CD4-positive, alpha-beta T cell treated with Interleukin-1 beta for 1 hour (primary cell): ENCODE results near the gene KCNK4.

ENCODE experiments used
- DNase-seq, 2 donors: peaks; one replicate each; pipeline ENCODE4 v3.0.0-alpha.2; 2020 to 2022

Gene KCNK4

GRCh38 chr11:64331569-64332371 lies 40.7 kb downstream of the KCNK4 start:
- DNase-seq: peak; percentile 76 to 84

GRCh38 chr11:64333556-64333955 lies 42.5 kb downstream of the KCNK4 start:
- DNase-seq: no peak

- DNase-seq: peak in 1 of 2 donors; percentile 75
Observed at GRCh38 chr11:64334764-64335735, 43.9 kb downstream of the KCNK4 start.

DNA sequence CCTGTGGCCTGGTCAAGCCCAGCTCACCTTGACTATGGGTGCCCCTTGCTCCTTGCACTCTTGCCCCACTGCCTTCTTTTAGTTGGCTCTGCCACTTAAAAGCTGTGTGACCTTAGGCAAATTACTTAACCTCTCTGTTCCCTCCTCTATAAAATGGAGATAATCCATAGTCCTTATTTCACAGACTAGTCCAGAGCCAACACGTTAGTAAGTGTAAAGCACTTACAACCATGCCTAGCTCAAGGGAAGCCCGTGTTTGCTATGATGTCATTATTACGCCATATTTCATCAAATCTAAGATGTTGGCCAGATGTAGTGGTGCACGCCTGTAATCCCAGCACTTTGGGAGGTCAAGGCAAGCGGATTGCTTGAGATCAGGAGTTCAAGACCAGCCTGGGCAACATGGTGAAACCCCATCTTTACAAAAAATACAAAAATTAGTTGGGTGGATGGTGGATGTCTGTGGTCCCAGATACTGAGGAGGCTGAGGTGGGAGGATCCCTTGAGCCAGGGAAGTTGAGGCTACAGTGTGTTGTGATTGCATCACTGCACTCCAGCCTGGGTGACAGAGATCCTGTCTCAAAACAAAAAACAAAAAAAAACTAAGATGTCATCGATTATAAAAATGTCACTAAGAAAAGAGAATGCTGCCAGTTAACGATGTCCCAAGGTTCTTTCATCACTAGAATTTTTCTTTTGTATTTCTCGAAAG lies 46.6 kb downstream of the KCNK4 start:
- DNase-seq: no peak

- DNase-seq: no peak
Observed at GRCh38 chr11:64338716-64339115, 47.6 kb downstream of the KCNK4 start.

DNA sequence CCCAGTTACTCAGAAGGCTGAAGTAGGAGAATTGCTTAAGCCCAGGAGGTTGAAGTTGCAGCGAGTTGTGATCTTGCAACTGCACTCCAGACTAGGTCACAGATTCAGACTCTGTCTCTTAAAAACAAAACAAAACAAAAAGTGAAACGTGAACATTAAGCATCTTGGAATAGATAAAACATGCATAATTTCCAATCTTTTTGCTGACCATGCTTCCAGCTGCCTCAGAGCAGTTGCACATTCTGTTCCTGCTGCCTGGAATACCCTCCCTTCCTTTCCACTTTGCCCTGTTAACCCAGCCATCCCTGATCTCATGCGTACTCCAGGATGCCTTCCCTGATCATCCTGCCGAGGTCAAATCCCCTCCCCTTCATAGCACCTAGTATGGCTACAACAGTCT lies 48.2 kb downstream of the KCNK4 start:
- no peak for DNase-seq

DNA sequence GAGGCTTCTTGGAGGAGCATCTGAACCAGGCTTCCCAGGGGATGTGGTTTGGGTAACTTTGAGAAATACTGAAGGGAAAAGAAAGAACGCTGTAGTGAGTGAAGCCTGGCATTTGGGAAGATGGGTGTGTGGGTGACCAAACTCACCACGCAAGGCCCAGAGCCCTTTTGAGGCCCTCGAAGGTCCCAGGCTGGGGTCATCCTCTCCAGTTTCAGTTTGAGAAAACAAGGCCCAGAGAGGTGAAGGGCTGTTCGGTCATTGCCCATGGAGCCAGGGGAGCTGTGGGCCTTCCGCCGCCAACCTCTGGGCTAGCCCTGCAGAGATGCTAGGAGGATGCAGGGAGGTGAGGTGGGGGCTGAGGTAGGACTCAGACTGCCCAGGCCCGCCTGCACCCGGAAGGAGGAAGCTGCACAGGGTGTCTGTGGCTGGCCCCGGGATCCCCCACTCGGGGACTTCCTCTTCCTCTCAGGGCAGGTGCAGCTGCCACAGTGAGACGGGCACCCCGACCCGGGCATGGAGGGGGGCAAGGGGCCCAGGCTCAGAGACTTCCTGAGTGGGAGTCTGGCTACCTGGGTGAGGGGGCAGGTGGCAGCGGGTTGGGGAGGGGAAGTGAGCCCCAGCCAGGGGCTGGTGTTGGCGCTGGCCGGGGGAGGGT lies 48.8 kb downstream of the KCNK4 start, which contains the start of gene CCDC88B:
TSS of gene CCDC88B (plus strand) at position 451 of the 655 bp plus-strand sequence. CDS start at position 514, 63 bp downstream.
- peak; percentile 91 to 94 for DNase-seq

DNA sequence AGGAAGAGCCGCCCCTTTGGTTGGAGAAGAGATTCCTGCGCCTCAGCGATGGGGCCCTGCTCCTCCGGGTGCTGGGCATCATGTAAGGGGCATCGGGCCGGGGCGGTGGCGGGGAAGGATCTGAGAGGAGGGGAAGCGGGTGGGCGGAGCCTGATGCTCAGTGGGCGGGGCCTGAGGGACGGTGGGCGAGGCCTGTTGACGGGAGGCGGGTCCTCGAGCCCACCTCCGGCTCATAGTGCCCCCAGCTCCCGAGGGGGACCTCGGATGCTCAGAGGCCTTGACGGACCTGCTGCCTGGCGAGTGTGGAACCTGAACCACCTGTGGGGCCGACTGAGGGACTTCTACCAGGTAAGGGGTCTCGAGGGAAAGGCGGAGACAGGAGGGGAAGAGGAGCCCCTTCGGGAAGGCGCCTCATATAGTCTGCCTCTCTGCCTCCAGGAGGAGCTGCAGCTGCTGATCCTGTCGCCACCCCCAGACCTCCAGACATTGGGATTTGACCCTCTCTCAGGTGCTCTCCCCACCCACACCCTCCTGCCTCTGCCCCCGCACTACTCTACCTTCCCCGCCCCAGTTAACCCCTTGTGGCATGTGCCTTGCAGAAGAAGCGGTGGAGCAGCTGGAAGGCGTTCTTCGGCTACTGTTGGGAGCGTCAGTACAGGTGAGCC lies 49.7 kb downstream of the KCNK4 start:
- DNase-seq: peak; percentile 77 to 80

DNA sequence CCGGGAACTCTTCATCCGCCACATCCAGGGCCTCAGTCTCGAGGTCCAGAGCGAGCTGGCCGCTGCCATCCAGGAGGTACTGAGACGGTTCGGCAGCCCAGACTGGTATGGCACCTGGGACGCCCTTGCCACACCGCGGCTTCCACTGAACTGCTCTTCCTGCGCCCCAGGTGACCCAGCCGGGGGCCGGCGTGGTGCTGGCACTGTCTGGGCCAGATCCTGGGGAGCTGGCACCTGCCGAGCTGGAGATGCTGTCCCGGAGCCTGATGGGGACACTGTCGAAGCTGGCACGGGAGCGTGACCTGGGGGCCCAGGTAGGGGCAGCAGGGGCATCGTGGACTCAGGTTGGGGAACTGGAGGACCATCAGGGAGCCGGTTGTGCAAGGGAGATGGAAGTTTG lies 50.3 kb downstream of the KCNK4 start:
- no peak for DNase-seq

- peak; percentile 90 to 92 for DNase-seq
Observed at GRCh38 chr11:64341851-64342791, 51.0 kb downstream of the KCNK4 start.

- no peak for DNase-seq
Observed at GRCh38 chr11:64342869-64343745, 52.0 kb downstream of the KCNK4 start.

GRCh38 chr11:64343767-64344559 lies 52.9 kb downstream of the KCNK4 start:
- DNase-seq: no peak

DNA sequence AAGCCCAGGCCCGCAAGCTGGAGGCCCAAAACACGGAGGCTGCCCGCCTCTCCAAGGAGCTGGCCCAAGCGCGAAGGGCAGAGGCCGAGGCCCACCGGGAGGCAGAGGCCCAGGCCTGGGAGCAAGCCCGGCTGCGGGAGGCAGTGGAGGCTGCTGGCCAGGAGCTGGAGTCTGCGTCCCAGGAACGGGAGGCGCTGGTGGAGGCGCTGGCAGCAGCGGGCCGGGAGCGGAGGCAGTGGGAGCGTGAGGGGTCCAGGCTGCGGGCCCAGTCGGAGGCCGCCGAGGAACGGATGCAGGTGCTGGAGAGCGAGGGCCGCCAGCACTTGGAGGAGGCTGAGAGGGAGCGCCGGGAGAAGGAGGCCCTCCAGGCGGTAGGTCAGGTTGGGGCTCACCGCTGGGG lies 53.7 kb downstream of the KCNK4 start:
- no peak for DNase-seq

DNA sequence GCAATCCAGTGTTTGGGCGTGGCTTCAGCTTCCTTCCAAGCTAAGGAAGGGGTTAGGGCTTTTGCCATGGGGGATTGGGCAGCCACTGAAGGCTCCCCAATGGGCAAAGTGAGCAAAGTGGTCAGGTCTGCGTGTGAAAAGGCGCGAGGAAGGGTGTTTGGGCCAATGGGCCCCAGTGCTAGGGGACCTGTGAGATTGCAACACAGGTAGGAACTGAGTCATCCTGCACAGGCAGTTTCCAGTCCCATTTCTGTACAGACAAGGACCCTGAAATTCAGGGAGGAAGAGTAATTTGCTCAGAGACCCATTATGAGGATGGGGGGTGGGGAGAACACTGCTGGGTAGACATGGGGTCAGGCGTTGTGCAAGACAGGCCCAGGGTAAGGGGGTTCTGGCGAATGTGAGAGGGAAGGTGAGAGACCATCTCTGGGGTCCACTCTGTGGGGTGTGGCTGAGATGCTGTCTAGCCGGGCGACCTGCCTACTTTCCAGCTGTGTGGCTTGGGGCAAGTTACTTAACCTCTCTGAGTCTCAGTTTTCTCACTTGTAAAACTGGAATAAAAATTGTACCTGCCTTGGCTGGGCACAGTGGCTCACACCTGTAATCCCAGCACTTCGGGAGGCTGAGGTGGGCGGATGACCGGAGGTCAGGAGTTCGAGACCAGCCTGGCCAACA lies 56.2 kb downstream of the KCNK4 start:
- DNase-seq: no peak

DNA sequence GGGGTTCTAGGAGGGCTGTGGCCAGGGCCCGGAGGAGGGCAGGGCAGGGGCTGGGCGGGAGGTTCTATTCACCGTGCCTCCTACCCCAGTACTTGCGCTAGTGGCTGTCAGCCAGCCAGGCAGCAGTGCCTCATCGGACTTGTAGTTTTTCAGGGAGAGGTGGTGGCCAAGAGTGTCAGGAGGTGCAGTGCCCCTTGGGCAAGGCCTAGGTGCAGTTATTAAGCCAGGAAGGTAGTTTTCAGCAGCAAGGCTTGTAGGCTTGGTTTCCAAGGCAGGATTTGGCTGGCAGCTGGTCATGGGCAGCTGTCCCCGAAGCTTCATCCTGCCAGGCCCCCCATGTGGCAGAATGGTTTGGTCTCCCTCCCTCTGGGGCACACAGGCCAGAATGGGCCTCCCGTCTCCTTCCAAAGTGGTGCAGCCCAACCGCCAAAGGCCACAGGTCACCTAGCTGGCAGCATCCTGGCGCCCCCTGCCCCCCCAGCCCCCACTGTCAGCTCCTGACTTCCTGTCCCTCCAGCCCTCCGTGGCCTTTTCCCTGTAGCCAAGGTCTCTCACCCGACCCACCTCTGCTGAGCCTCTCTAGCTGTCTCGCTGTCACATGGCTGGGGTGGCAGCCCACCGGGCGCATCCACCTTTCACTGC lies 57.4 kb downstream of the KCNK4 start:
- DNase-seq: no peak

- DNase-seq: no peak
Observed at GRCh38 chr11:64349025-64349387, 57.9 kb downstream of the KCNK4 start.

- no peak for DNase-seq
Observed at GRCh38 chr11:64349404-64349803, 58.3 kb downstream of the KCNK4 start.
